Muscle of back (tissue), 11 donors: Measurements from ENCODE around the gene EMP3. TPM values are rescaled to one million over a fixed set of nuclear protein-coding genes. Genes with fewer than 3 reads are reported as not detected.
"Not testable (repeated sequence)": the region's sequence is repeated elsewhere in the genome, so short reads cannot be mapped to it uniquely, and the experiment has no call there.

ENCODE experiments used
- DNase-seq, 3 donors: peaks; one replicate each; pipeline versions ENCODE4 v3.0.0 to v3.0.0-alpha.2; 2013
- polyA plus RNA-seq, 10 donors: library from polyadenylated mRNA; unstranded; fragments of 120-200 nt; gene quantifications; one replicate each; pipeline ENCODE4 v1.2.1, GENCODE V29; 2013; ENCODE audit not compliant: insufficient read length in 10 of 10

Gene EMP3
- polyA plus RNA-seq, 10 donors: 123 to 174 (median 150) TPM

GRCh38 chr19:48371771-48372170, 46.4 kb downstream of the EMP3 start:
- DNase-seq: not testable (repeated sequence)

- no peak for DNase-seq
These were observed 47.6 kb downstream of the EMP3 start for GRCh38 chr19:48372904-48373303.

GRCh38 chr19:48373567-48373966, 48.2 kb downstream of the EMP3 start:
- no peak for DNase-seq

GRCh38 chr19:48378194-48378570, 52.8 kb downstream of the EMP3 start:
- DNase-seq: no peak

GRCh38 chr19:48379058-48379457, 53.7 kb downstream of the EMP3 start:
- DNase-seq: no peak

Other genes with a start within 250 kb of the EMP3 start
- 10 to 100 TPM; 14.4 to 71.0 (median 42.1) TPM for gene PLA2G4C, start 214.7 kb upstream of the EMP3 start, polyA plus RNA-seq
- 10 to 100 TPM; 19.7 to 38.1 (median 24.5) TPM for gene LIG1, start 155.2 kb upstream of the EMP3 start, polyA plus RNA-seq
- gene ZSWIM9, start 154.9 kb upstream of the EMP3 start, polyA plus RNA-seq: 1 to 10 TPM; 3.8 to 8.1 (median 5.2) TPM
- gene CARD8, start 69.6 kb upstream of the EMP3 start, polyA plus RNA-seq: 10 to 100 TPM; 29.1 to 62.3 (median 39.7) TPM
- 1 to 10 TPM; 2.0 to 4.7 (median 2.5) TPM for gene ZNF114, start 55.5 kb upstream of the EMP3 start, polyA plus RNA-seq
- gene TMEM143, start 38.4 kb downstream of the EMP3 start, polyA plus RNA-seq: 10 to 100 TPM in 9 of 10 donors, 1 to 10 TPM in 1; 8.3 to 18.0 (median 14.3) TPM
- gene SYNGR4, start 38.8 kb downstream of the EMP3 start, polyA plus RNA-seq: under 1 TPM in 2 of 10 donors, not detected in 8; 0.33 to 0.34 TPM
- gene KDELR1, start 66.0 kb downstream of the EMP3 start, polyA plus RNA-seq: 100 to 1,000 TPM in 9 of 10 donors, 10 to 100 TPM in 1; 99.5 to 140 (median 124) TPM
- gene GRIN2D, start 68.1 kb downstream of the EMP3 start, polyA plus RNA-seq: 1 to 10 TPM in 8 of 10 donors, under 1 TPM in 2; 0.83 to 2.5 (median 1.3) TPM
- gene GRWD1, start 120.4 kb downstream of the EMP3 start, polyA plus RNA-seq: 10 to 100 TPM; 14.9 to 27.8 (median 22.3) TPM
- gene KCNJ14, start 130.0 kb downstream of the EMP3 start, polyA plus RNA-seq: 1 to 10 TPM in 2 of 10 donors, under 1 TPM in 8; 0.59 to 1.1 (median 0.72) TPM
- 10 to 100 TPM; 34.8 to 52.0 (median 40.0) TPM for gene CYTH2, start 143.8 kb downstream of the EMP3 start, polyA plus RNA-seq
- gene LMTK3, start 186.3 kb downstream of the EMP3 start, polyA plus RNA-seq: under 1 TPM in 7 of 10 donors, not detected in 3; 0.04 to 0.70 (median 0.28) TPM
- 1 to 10 TPM in 2 of 10 donors, under 1 TPM in 4, not detected in 4; 0.21 to 3.5 (median 0.40) TPM for gene SULT2B1, start 226.6 kb downstream of the EMP3 start, polyA plus RNA-seq